HEK293 (cell line): ENCODE results near the gene ABCA7.

ENCODE experiments used
- CTCF ChIA-PET: fragments of 350-600 bp; formaldehyde crosslinking; extraction: SDS; loops from one replicate; lab custom pipeline; 2021; ENCODE audit warnings: antibody characterized with exemption; lab: Yijun Ruan, JAX
- POLR2A ChIA-PET: fragments of 300-600 bp; formaldehyde crosslinking; extraction: SDS; loops from one replicate; lab custom pipeline; 2020; ENCODE audit warnings: antibody characterized with exemption, inconsistent platforms; lab: Yijun Ruan, JAX
- H3K27ac ChIP-seq: fragments of 200-500 bp; sonication (Bioruptor generic); 2 replicates; pipeline ENCODE4 v1.5.1; 2014; ENCODE audit warnings: low read depth, low read length, control low read depth, inconsistent platforms; ENCODE audit errors: extremely low read depth
- H3K36me3 ChIP-seq, 2 experiments: fragments of 200-500 bp in 1 of 2; sonication (Bioruptor generic) in 1 of 2; 1 replicate in 1 of 2; 2 replicates in 1 of 2; pipeline ENCODE4 v1.5.1; 2014 to 2017; ENCODE audit warnings: inconsistent platforms in 2 of 2, low read length in 2 of 2; ENCODE audit not compliant: control insufficient read depth in 2 of 2, insufficient read depth in 1 of 2
- H3K4me1 ChIP-seq: fragments of 200-500 bp; sonication (Bioruptor generic); 2 replicates; pipeline ENCODE4 v1.5.1; 2014; ENCODE audit warnings: mild to moderate bottlenecking, low read length, inconsistent platforms; ENCODE audit not compliant: control insufficient read depth, insufficient read depth
- H3K4me3 ChIP-seq: 2 replicates; pipeline ENCODE4 v1.5.1; 2011; ENCODE audit warnings: low read depth, mild to moderate bottlenecking, control low read depth, low read length, moderate library complexity
- H3K9me3 ChIP-seq: fragments of 200-500 bp; sonication (Bioruptor generic); 2 replicates; pipeline ENCODE4 v1.5.1; 2014; ENCODE audit warnings: low read depth, low read length, inconsistent platforms; ENCODE audit not compliant: control insufficient read depth, insufficient read depth
- GLI2 ChIP-seq: fragments of 450-650 bp; formaldehyde crosslinking; IDR thresholded peaks from 2 replicates; pipeline ENCODE4; 2017; ENCODE audit warnings: missing biosample characterization, missing genetic modification characterization, low read depth, borderline replicate concordance
- IKZF3 ChIP-seq: fragments of 450-650 bp; IDR thresholded peaks from 2 replicates; pipeline ENCODE4 v1.5.0; 2018; ENCODE audit warnings: missing biosample characterization, mild to moderate bottlenecking, missing genetic modification characterization, moderate library complexity
- KLF8 ChIP-seq: fragments of 450-650 bp; formaldehyde crosslinking; IDR thresholded peaks from 2 replicates; pipeline ENCODE4 v1.5.1; 2016; ENCODE audit warnings: missing biosample characterization, missing genetic modification characterization
- KLF9 ChIP-seq: fragments of 450-650 bp; formaldehyde crosslinking; IDR thresholded peaks from 2 replicates; pipeline ENCODE4 v1.5.1; 2016; ENCODE audit warnings: missing biosample characterization, missing genetic modification characterization, low read depth
- SCRT1 ChIP-seq: fragments of 450-650 bp; formaldehyde crosslinking; IDR thresholded peaks from 2 replicates; pipeline ENCODE4 v1.5.1; 2016; ENCODE audit warnings: missing biosample characterization, missing genetic modification characterization, borderline replicate concordance
- SCRT2 ChIP-seq: fragments of 450-650 bp; formaldehyde crosslinking; IDR thresholded peaks from 2 replicates; pipeline ENCODE4 v1.5.1; 2016; ENCODE audit warnings: missing biosample characterization, missing genetic modification characterization
- ZBTB8A ChIP-seq: fragments of 450-650 bp; formaldehyde crosslinking; IDR thresholded peaks from 2 replicates; pipeline ENCODE4 v1.5.1; 2016; ENCODE audit warnings: missing biosample characterization, missing genetic modification characterization
- ZFP3 ChIP-seq: fragments of 450-650 bp; formaldehyde crosslinking; IDR thresholded peaks from 2 replicates; pipeline ENCODE4 v1.5.1; 2016; ENCODE audit warnings: low read depth, missing biosample characterization, missing genetic modification characterization
- ZFP69B ChIP-seq: fragments of 450-650 bp; formaldehyde crosslinking; IDR thresholded peaks from 2 replicates; pipeline ENCODE4 v1.5.1; 2016; ENCODE audit warnings: missing biosample characterization, missing genetic modification characterization
- ZNF2 ChIP-seq: fragments of 450-650 bp; formaldehyde crosslinking; IDR thresholded peaks from 2 replicates; pipeline ENCODE4 v1.5.1; 2016; ENCODE audit warnings: missing biosample characterization, missing genetic modification characterization
- ZNF292 ChIP-seq: fragments of 450-650 bp; formaldehyde crosslinking; IDR thresholded peaks from 2 replicates; pipeline ENCODE4 v1.5.1; 2016; ENCODE audit warnings: low read depth, missing biosample characterization, missing genetic modification characterization, borderline replicate concordance
- ZNF433 ChIP-seq: fragments of 450-650 bp; formaldehyde crosslinking; IDR thresholded peaks from 2 replicates; pipeline ENCODE4 v1.5.1; 2016; ENCODE audit warnings: missing biosample characterization, missing genetic modification characterization, low read depth
- ZNF555 ChIP-seq: fragments of 450-650 bp; formaldehyde crosslinking; conservative IDR thresholded peaks from 2 replicates; pipeline ENCODE4 v1.5.1; 2017; ENCODE audit warnings: missing biosample characterization, mild to moderate bottlenecking, missing genetic modification characterization, inconsistent platforms
- ZNF561 ChIP-seq: fragments of 450-650 bp; IDR thresholded peaks from 2 replicates; pipeline ENCODE4 v1.5.1; 2018; ENCODE audit warnings: missing biosample characterization, missing genetic modification characterization, borderline replicate concordance
- ZNF626 ChIP-seq: fragments of 450-650 bp; sonication (Bioruptor Pico); formaldehyde crosslinking; IDR thresholded peaks from 2 replicates; pipeline ENCODE4 v1.5.1; 2018; ENCODE audit warnings: missing biosample characterization, missing genetic modification characterization, inconsistent platforms
- ZNF629 ChIP-seq: fragments of 450-650 bp; formaldehyde crosslinking; IDR thresholded peaks from 2 replicates; pipeline ENCODE4 v1.5.1; 2017; ENCODE audit warnings: missing biosample characterization, missing genetic modification characterization
- ZNF664 ChIP-seq: fragments of 450-650 bp; formaldehyde crosslinking; IDR thresholded peaks from 2 replicates; pipeline ENCODE4 v1.5.1; 2016; ENCODE audit warnings: missing biosample characterization, missing genetic modification characterization
- ZNF707 ChIP-seq: fragments of 450-650 bp; formaldehyde crosslinking; IDR thresholded peaks from 2 replicates; pipeline ENCODE4 v1.5.1; 2016; ENCODE audit warnings: missing biosample characterization, missing genetic modification characterization
- ZNF777 ChIP-seq: fragments of 450-650 bp; formaldehyde crosslinking; IDR thresholded peaks from 2 replicates; pipeline ENCODE4 v1.5.1; 2017; ENCODE audit warnings: missing biosample characterization, missing genetic modification characterization, borderline replicate concordance
- ZSCAN16 ChIP-seq: fragments of 450-650 bp; formaldehyde crosslinking; IDR thresholded peaks from 2 replicates; pipeline ENCODE4 v1.5.1; 2016; ENCODE audit warnings: missing biosample characterization, missing genetic modification characterization
- TF ChIP-seq, protein P1 (sequence below): fragments of 450-650 bp; formaldehyde crosslinking; IDR thresholded peaks from 2 replicates; pipeline ENCODE4 v1.5.1; 2016; ENCODE audit warnings: missing biosample characterization, missing genetic modification characterization, borderline replicate concordance
- TF ChIP-seq, protein P2 (sequence below): sonication (generic); formaldehyde crosslinking; IDR thresholded peaks from 2 replicates; pipeline ENCODE4 v1.8.1; 2022; ENCODE audit warnings: mild to moderate bottlenecking, moderate library complexity, missing genetic modification reagents
- TF ChIP-seq, protein P3 (sequence below): fragments of 450-650 bp; formaldehyde crosslinking; IDR thresholded peaks from 2 replicates; pipeline ENCODE4 v1.5.1; 2016; ENCODE audit warnings: missing biosample characterization, missing genetic modification characterization
- TF ChIP-seq, protein P4 (sequence below): fragments of 450-650 bp; formaldehyde crosslinking; IDR thresholded peaks from 2 replicates; pipeline ENCODE4 v1.5.1; 2016; ENCODE audit warnings: missing biosample characterization, missing genetic modification characterization
- TF ChIP-seq, protein P5 (sequence below): fragments of 450-650 bp; formaldehyde crosslinking; IDR thresholded peaks from 2 replicates; pipeline ENCODE4 v1.5.1; 2016; ENCODE audit warnings: missing biosample characterization, missing genetic modification characterization

The ABCA7 gene

DNA sequence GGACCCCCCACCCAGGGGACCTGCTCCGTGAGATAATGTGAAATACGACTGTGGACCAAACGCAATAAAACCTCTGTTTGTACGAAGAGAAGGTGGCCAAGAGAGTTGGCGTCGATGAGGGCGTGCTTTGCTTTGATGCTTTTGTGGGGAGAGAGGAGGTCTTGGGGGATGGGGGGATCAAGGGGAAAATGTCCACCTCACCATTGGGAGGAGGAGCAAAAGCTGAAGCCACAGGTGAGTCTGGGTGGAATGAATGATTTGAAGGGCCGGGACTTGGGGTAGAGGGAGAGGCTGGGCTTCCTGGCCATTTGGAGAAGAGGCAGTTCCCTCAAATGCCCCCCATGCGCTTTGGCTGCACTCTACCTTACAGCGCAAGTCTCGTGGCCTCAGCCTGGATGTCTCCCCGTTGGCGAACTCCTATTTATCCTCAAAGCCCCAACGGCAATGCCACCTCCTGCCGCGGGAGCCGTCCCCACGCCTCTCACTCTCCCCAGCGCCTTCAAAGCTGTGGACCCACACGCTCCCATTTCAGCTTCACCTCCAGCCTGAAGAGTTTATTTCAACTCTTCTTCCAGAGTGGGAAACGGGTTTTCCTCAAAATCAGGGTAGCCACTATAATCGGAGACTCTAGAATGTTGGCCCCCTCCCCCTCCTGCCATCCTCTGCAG, 795 bp upstream of the ABCA7 start:
- POLR2A ChIA-PET, result interaction anchor here (0.6 to 5.8 kb wide), 11 partner anchors 12 to 230 kb away, joined by 3 to 60 read pairs (median 3); partner anchors contain the start of genes CIRBP, CNN2 and GPX4
- H3K27ac ChIP-seq, result no peak overlapping the region; the same call in 1 of the 2 replicates

DNA sequence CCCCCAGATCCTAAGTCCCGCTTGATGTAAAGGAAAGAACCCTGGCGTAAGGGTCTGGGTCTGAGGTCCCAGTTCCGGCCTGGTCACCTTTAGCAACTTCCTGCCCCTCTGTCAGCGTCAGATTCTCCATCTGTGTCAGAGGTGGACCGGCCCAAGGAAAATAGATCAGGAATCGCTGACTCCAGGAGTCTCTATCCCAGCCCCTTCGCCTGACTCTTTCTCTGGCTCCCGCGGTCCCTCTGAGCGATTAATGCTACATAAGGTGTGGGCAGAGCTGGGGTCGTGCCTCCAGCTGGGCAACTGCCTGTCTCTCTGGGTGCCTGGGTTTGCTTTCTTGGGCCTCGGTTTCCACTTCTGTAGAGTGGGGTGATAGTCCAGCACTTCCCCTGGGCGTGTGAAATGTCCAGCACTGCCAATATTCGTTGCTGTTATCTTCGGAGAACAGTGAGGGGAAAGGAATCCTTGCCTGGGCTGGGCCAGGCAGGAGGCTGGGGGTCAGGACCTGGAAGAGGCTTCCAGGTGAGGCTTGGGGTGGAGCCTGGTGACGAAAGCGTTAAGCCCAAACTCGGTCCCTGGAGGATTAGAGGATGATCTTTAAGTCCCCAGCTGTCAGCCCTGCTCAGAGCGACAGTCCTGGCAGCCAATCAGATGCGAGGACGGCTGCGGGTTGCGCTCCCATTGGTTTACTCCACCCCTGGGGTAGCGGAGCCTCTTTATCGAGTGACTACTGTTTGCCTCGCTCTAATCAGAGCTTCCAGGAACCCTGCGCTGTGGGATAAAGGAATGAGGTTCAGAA, 767 bp downstream of the ABCA7 start:
- H3K36me3 ChIP-seq, result peaks cover 0 to 21% of the 10 kb centered on the region in 2 experiments; a peak in 2 of 3 replicates
- no peaks in the 10 kb centered on the region; the same call in 1 of the 2 replicates for H3K4me1 ChIP-seq
- H3K4me3 ChIP-seq, result peak overlapping the region; percentile 54
- POLR2A ChIA-PET, result interaction anchor here (0.7 to 5.8 kb wide), 8 partner anchors 13 to 229 kb away, joined by 3 to 60 read pairs (median 4); partner anchors contain the start of genes CIRBP, CNN2 and GPX4
- peak overlapping the region; percentile 21; the same call in 1 of the 2 replicates for H3K27ac ChIP-seq
- H3K9me3 ChIP-seq, result no peaks in the 10 kb centered on the region
- CTCF ChIA-PET, result interaction anchor here (0.6 to 1.4 kb wide), 3 partner anchors 13 to 25 kb away, joined by 3 to 6 read pairs (median 4); no protein-coding TSS in a partner anchor
- TF ChIP-seq ZNF555 (tag by site-specific recombination), result no peak
- peak; percentile 77 for TF ChIP-seq ZNF629
- TF ChIP-seq, protein P1, sequence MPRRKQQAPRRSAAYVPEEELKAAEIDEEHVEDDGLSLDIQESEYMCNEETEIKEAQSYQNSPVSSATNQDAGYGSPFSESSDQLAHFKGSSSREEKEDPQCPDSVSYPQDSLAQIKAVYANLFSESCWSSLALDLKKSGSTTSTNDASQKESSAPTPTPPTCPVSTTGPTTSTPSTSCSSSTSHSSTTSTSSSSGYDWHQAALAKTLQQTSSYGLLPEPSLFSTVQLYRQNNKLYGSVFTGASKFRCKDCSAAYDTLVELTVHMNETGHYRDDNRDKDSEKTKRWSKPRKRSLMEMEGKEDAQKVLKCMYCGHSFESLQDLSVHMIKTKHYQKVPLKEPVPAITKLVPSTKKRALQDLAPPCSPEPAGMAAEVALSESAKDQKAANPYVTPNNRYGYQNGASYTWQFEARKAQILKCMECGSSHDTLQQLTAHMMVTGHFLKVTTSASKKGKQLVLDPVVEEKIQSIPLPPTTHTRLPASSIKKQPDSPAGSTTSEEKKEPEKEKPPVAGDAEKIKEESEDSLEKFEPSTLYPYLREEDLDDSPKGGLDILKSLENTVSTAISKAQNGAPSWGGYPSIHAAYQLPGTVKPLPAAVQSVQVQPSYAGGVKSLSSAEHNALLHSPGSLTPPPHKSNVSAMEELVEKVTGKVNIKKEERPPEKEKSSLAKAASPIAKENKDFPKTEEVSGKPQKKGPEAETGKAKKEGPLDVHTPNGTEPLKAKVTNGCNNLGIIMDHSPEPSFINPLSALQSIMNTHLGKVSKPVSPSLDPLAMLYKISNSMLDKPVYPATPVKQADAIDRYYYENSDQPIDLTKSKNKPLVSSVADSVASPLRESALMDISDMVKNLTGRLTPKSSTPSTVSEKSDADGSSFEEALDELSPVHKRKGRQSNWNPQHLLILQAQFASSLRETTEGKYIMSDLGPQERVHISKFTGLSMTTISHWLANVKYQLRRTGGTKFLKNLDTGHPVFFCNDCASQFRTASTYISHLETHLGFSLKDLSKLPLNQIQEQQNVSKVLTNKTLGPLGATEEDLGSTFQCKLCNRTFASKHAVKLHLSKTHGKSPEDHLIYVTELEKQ (tag by site-specific recombination), result 0 out of 2 replicates have a peak, but pooled peaks have one; percentile 17
- TF ChIP-seq ZNF664 (tag by site-specific recombination), result peak; percentile 87
- TF ChIP-seq ZNF626 (tag by site-specific recombination), result no peak
- TF ChIP-seq ZNF707, result no peak; the same call in 1 of the 2 replicates
- TF ChIP-seq, protein P2, sequence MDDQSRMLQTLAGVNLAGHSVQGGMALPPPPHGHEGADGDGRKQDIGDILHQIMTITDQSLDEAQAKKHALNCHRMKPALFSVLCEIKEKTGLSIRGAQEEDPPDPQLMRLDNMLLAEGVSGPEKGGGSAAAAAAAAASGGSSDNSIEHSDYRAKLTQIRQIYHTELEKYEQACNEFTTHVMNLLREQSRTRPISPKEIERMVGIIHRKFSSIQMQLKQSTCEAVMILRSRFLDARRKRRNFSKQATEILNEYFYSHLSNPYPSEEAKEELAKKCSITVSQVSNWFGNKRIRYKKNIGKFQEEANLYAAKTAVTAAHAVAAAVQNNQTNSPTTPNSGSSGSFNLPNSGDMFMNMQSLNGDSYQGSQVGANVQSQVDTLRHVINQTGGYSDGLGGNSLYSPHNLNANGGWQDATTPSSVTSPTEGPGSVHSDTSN, result peak; percentile 93; the same call in 1 of the 2 replicates
- TF ChIP-seq ZNF433 (tag by site-specific recombination), result no peak
- TF ChIP-seq ZNF777 (tag by site-specific recombination), result no peak
- TF ChIP-seq ZNF2 (tag by site-specific recombination), result 0 out of 2 replicates have a peak, but pooled peaks have one; percentile 31
- peak; percentile 78 for TF ChIP-seq ZSCAN16 (tag by site-specific recombination)
- no peak for TF ChIP-seq GLI2 (tag by site-specific recombination)
- 0 out of 2 replicates have a peak, but pooled peaks have one; percentile 0 for TF ChIP-seq ZNF292 (tag by site-specific recombination)
- peak; percentile 14; the same call in 1 of the 2 replicates for TF ChIP-seq ZBTB8A (tag by site-specific recombination)

More for the DNA sequence above, 795 bp upstream of the ABCA7 start:
- H3K9me3 ChIP-seq, result no peaks in the 10 kb centered on the region
- TF ChIP-seq, protein P3, sequence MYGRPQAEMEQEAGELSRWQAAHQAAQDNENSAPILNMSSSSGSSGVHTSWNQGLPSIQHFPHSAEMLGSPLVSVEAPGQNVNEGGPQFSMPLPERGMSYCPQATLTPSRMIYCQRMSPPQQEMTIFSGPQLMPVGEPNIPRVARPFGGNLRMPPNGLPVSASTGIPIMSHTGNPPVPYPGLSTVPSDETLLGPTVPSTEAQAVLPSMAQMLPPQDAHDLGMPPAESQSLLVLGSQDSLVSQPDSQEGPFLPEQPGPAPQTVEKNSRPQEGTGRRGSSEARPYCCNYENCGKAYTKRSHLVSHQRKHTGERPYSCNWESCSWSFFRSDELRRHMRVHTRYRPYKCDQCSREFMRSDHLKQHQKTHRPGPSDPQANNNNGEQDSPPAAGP, result no peak
- TF ChIP-seq IKZF3 (tag by site-specific recombination) (peak; percentile 11; the same call in 1 of the 2 replicates), SCRT1 (tag by site-specific recombination) (0 out of 2 replicates have a peak, but pooled peaks have one; percentile 23), ZFP3 (peak; percentile 99), SCRT2 (tag by site-specific recombination) (peak; percentile 55; the same call in 1 of the 2 replicates), ZNF561 (tag by site-specific recombination) (0 out of 2 replicates have a peak, but pooled peaks have one; percentile 2), KLF8 (tag by site-specific recombination) (no peak), KLF9 (tag by site-specific recombination) (no peak), ZFP69B (peak; percentile 82)
- TF ChIP-seq, protein P4, sequence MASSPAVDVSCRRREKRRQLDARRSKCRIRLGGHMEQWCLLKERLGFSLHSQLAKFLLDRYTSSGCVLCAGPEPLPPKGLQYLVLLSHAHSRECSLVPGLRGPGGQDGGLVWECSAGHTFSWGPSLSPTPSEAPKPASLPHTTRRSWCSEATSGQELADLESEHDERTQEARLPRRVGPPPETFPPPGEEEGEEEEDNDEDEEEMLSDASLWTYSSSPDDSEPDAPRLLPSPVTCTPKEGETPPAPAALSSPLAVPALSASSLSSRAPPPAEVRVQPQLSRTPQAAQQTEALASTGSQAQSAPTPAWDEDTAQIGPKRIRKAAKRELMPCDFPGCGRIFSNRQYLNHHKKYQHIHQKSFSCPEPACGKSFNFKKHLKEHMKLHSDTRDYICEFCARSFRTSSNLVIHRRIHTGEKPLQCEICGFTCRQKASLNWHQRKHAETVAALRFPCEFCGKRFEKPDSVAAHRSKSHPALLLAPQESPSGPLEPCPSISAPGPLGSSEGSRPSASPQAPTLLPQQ (tag by site-specific recombination), result peak; percentile 61
- TF ChIP-seq, protein P5, sequence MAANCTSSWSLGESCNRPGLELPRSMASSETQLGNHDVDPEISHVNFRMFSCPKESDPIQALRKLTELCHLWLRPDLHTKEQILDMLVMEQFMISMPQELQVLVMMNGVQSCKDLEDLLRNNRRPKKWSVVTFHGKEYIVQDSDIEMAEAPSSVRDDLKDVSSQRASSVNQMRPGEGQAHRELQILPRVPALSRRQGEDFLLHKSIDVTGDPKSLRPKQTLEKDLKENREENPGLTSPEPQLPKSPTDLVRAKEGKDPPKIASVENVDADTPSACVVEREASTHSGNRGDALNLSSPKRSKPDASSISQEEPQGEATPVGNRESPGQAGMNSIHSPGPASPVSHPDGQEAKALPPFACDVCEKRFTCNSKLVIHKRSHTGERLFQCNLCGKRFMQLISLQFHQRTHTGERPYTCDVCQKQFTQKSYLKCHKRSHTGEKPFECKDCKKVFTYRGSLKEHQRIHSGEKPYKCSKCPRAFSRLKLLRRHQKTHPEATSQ (tag by site-specific recombination), result no peak
- CTCF ChIA-PET, result interaction anchor here (0.6 to 1.4 kb wide), 3 partner anchors 10 to 186 kb away, joined by 3 to 4 read pairs (median 3); no protein-coding TSS in a partner anchor
- H3K36me3 ChIP-seq, result peaks cover 0 to 16% of the 10 kb centered on the region in 2 experiments; a peak in 1 of 3 replicates
- no peaks in the 10 kb centered on the region; the same call in 1 of the 2 replicates for H3K4me1 ChIP-seq
- no peak overlapping the region for H3K4me3 ChIP-seq
